ENCODE measurements around the gene IGFLR1. TPM values are rescaled to one million over a fixed set of nuclear protein-coding genes. Genes with fewer than 3 reads are reported as not detected.

IGFLR1 gene
- total RNA-seq, 2 donors from 2014 or later: 6.0 to 11.2 TPM

DNA sequence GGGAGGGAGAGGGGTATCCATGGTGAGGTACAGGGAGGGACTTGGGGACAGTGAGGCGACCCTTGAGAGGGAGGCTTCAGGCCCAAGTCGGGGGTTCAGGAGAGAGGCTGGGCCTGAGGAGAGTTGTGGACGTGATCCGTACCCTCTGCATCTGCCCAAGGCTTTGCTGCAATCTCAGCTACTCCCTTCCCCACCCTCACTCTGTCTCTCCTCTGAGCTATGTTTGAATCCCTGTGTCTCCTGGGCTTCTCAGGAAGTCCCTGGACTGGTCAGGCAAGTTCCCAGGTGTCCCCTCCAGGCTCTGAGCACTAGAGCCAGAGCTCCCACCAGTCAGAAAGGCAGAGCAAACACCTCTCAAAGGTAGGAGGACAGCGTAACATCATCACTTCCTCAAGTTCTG, 7.9 kb upstream of the IGFLR1 start:
- Histone ChIP-seq H3K4me1 (peaks cover 34% of the 10 kb centered on the region), H3K27me3 (no peaks in the 10 kb centered on the region), H3K4me3 (no peak overlapping the region), H3K9me3 (no peaks in the 10 kb centered on the region), H3K36me3 (replicated peaks in 1 of 2; ENCODE audit: insufficient read depth in 1 of 2, low read depth in 2 of 2) (peaks cover 0 to 7% of the 10 kb centered on the region in 2 donors), H3K27ac (no peak overlapping the region)
- intact Hi-C loops (cut with DNase I): no loop called here
- WGBS, 2 donors: 80 to 97% methylated on average over 5 of the region's 5 CpGs
- ATAC-seq: no peak
- TF ChIP-seq POLR2A (IDR thresholded peaks at IDR 0.05): no peak
- TF ChIP-seq, protein P1, sequence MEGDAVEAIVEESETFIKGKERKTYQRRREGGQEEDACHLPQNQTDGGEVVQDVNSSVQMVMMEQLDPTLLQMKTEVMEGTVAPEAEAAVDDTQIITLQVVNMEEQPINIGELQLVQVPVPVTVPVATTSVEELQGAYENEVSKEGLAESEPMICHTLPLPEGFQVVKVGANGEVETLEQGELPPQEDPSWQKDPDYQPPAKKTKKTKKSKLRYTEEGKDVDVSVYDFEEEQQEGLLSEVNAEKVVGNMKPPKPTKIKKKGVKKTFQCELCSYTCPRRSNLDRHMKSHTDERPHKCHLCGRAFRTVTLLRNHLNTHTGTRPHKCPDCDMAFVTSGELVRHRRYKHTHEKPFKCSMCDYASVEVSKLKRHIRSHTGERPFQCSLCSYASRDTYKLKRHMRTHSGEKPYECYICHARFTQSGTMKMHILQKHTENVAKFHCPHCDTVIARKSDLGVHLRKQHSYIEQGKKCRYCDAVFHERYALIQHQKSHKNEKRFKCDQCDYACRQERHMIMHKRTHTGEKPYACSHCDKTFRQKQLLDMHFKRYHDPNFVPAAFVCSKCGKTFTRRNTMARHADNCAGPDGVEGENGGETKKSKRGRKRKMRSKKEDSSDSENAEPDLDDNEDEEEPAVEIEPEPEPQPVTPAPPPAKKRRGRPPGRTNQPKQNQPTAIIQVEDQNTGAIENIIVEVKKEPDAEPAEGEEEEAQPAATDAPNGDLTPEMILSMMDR (IDR thresholded peaks at IDR 0.05): no peak
- no peak for DNase-seq

DNA sequence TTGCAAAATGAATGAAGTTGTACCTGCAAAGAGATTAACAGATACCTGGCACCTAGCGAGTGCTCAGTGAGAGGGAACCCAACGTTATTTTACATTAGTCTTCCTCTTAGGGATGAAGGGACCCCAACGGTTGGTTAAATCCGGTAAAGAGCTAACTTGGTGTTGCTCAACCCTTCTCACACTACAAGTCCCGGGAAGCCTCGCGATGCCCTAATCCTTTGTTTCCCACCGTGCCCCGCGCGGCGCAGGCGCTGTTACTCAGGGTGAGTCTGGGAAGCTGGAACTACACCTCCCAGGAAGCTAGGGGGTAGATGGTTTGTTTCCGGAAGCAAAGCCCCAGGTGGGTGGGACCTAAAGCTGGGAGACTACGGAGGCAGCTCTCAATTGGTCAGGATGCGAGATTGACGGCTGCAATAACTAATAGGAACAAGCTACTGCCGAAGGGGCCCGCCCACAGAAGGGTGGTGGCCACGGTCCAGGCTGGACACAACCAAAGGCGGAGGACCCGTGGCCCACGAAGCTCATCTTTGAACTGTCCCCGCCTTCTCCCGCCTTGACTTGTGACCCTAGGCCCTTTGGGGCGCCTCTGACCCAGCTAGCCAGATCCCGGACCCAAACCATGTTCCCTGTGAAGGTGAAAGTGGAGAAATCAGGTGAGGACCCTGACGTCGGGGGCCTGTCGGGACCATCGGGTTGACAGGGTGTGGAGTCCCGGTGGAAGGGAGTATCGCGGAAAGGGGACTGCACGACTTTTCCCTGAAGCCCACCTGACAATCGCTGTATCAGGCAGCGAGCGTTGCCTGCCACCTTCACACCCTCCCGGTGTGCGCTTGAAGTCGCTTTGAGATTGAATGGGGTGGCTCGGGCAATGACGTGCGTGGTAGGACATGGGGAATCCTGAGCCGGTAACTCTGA, 6.1 kb upstream of the IGFLR1 start, which contains the start of gene LIN37:
LIN37 (plus strand) TSS at position 471 of the 915 bp plus-strand sequence; CDS start at position 620, 149 bp downstream.
- TF ChIP-seq POLR2A (IDR thresholded peaks at IDR 0.05): peak; percentile 16 to 86 (median 85)
- TF ChIP-seq, protein P1 (IDR thresholded peaks at IDR 0.05): peak in 5 of 7 experiments; percentile 10 to 73 (median 33)
- H3K4me3 ChIP-seq: peak within 1 kb of the TSS; percentile 63 to 100
- ATAC-seq (peak; percentile 87), DNase-seq (peak; percentile 99)
- peaks cover 0 to 4% of the 10 kb centered on the region in 2 donors for H3K36me3 ChIP-seq (replicated peaks in 1 of 2; ENCODE audit: insufficient read depth in 1 of 2, low read depth in 2 of 2)
- no peaks in the 10 kb centered on the region for H3K27me3 ChIP-seq
- H3K27ac ChIP-seq: peak within 1 kb of the TSS; percentile 18 to 77 (median 64)
- intact Hi-C loops (cut with DNase I): no loop called here
- peaks cover 44% of the 10 kb centered on the region for H3K4me1 ChIP-seq
- H3K9me3 ChIP-seq: no peaks in the 10 kb centered on the region
- 1% methylated on average over 34 to 45 of the region's 45 CpGs for WGBS, 2 donors

DNA sequence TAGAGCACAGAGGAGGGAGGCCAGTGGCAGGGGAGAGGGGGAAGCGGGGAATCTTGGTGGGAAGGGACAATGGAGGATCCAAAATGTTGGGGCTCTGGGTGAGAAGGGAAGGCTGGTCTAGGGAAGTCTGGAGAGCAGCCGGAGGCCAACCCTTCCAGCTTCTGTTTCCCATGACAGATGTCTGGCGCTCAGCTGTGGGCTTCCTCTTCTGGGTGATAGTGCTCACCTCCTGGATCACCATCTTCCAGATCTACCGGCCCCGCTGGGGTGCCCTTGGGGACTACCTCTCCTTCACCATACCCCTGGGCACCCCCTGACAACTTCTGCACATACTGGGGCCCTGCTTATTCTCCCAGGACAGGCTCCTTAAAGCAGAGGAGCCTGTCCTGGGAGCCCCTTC, 4.3 kb upstream of the IGFLR1 start:
- WGBS, 2 donors: 74 to 77% methylated on average over 5 of the region's 5 CpGs
- DNase-seq (no peak), ATAC-seq (no peak)
- Histone ChIP-seq H3K4me1 (peaks cover 48% of the 10 kb centered on the region), H3K9me3 (no peaks in the 10 kb centered on the region), H3K4me3 (no peak overlapping the region), H3K27me3 (no peaks in the 10 kb centered on the region), H3K36me3 (replicated peaks in 1 of 2; ENCODE audit: insufficient read depth in 1 of 2, low read depth in 2 of 2) (no peaks in the 10 kb centered on the region), H3K27ac (no peak overlapping the region)
- no peak for TF ChIP-seq POLR2A (IDR thresholded peaks at IDR 0.05)
- TF ChIP-seq, protein P1 (IDR thresholded peaks at IDR 0.05): no peak
- intact Hi-C loops (cut with DNase I): no loop called here

DNA sequence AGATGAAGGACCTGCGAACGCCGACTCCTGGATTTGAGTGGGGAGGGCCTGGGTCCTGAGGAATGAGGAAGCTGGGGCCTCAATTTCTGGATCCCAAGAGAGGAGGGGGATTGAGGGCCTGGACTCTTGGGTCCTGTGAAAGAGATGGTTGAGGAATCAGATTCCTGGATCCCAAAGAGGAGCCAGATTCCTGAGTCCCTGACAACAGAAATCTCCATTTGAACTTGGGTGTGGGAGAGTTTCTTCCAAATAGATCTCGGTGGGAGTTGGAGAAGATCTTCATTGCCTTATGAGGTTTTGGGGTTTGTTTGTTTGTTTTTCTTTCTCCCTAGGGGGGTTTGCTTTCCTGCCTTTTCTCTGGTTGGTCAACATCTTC, 3.8 kb upstream of the IGFLR1 start:
- peak overlapping the region in 3 of 4 donors; percentile 56 to 100 (median 99) for H3K27ac ChIP-seq
- H3K27me3 ChIP-seq: no peaks in the 10 kb centered on the region
- no peak for DNase-seq
- peak overlapping the region; percentile 67 to 78 for H3K4me3 ChIP-seq
- TF ChIP-seq, protein P1 (IDR thresholded peaks at IDR 0.05): no peak
- TF ChIP-seq POLR2A (IDR thresholded peaks at IDR 0.05): no peak
- no peak for ATAC-seq
- intact Hi-C loops (cut with DNase I): no loop called here
- WGBS, 2 donors: 1 to 18% methylated on average over 4 of the region's 4 CpGs
- H3K4me1 ChIP-seq: peaks cover 49% of the 10 kb centered on the region
- no peaks in the 10 kb centered on the region for H3K9me3 ChIP-seq
- H3K36me3 ChIP-seq (replicated peaks in 1 of 2; ENCODE audit: insufficient read depth in 1 of 2, low read depth in 2 of 2): no peaks in the 10 kb centered on the region
